ENCODE results near the gene LPXN. TPM values are rescaled to one million over a fixed set of nuclear protein-coding genes. Genes with fewer than 3 reads are reported as not detected.

LPXN gene
- total RNA-seq, 1 donor from 2014 or later, result 1.4 TPM

- DNase-seq (ENCODE audit: low read depth), result no peak
- no peak for TF ChIP-seq CTCF (conservative IDR thresholded peaks at IDR 0.05; ENCODE audit: low read depth, low read length)
These were observed 14.8 kb downstream of the LPXN start for GRCh38 chr11:58560842-58561241.

GRCh38 chr11:58549644-58550043 lies 26.0 kb downstream of the LPXN start:
- TF ChIP-seq CTCF (conservative IDR thresholded peaks at IDR 0.05; ENCODE audit: low read depth, low read length), result no peak
- no peak overlapping the region for H3K4me3 ChIP-seq (ENCODE audit: low read depth, low read length)
- no peak for DNase-seq (ENCODE audit: low read depth)

More at GRCh38 chr11:58560842-58561241, 14.8 kb downstream of the LPXN start:
- H3K4me3 ChIP-seq (ENCODE audit: low read depth, low read length), result no peak overlapping the region

- DNase-seq (ENCODE audit: low read depth), result no peak
- TF ChIP-seq CTCF (conservative IDR thresholded peaks at IDR 0.05; ENCODE audit: low read depth, low read length), result no peak
- H3K4me3 ChIP-seq (ENCODE audit: low read depth, low read length), result no peak overlapping the region
These were observed 28.8 kb downstream of the LPXN start for GRCh38 chr11:58546841-58547240.

- no peak overlapping the region for H3K4me3 ChIP-seq (ENCODE audit: low read depth, low read length)
- TF ChIP-seq CTCF (conservative IDR thresholded peaks at IDR 0.05; ENCODE audit: low read depth, low read length), result no peak
- no peak for DNase-seq (ENCODE audit: low read depth)
These were observed 43.8 kb downstream of the LPXN start for GRCh38 chr11:58531865-58532341.

GRCh38 chr11:58530236-58530635 lies 45.4 kb downstream of the LPXN start:
- DNase-seq (ENCODE audit: low read depth), result no peak
- no peak for TF ChIP-seq CTCF (conservative IDR thresholded peaks at IDR 0.05; ENCODE audit: low read depth, low read length)
- H3K4me3 ChIP-seq (ENCODE audit: low read depth, low read length), result no peak overlapping the region

- TF ChIP-seq CTCF (conservative IDR thresholded peaks at IDR 0.05; ENCODE audit: low read depth, low read length), result no peak
- no peak overlapping the region for H3K4me3 ChIP-seq (ENCODE audit: low read depth, low read length)
- no peak for DNase-seq (ENCODE audit: low read depth)
These were observed 48.2 kb downstream of the LPXN start for GRCh38 chr11:58527429-58527828.

GRCh38 chr11:58526721-58527120 lies 48.9 kb downstream of the LPXN start:
- DNase-seq (ENCODE audit: low read depth), result no peak
- no peak for TF ChIP-seq CTCF (conservative IDR thresholded peaks at IDR 0.05; ENCODE audit: low read depth, low read length)
- no peak overlapping the region for H3K4me3 ChIP-seq (ENCODE audit: low read depth, low read length)

All from epithelial cell of proximal tubule (primary cell).